ENCODE data around the gene TCFL5.

Gene TCFL5

GRCh38 chr20:62799036-62799435 is 62.6 kb downstream of the TCFL5 start:
- no peak overlapping the region for H3K4me3 ChIP-seq (ENCODE audit: low read length)

GRCh38 chr20:62797671-62798532 is 63.7 kb downstream of the TCFL5 start:
- no peaks in the 10 kb centered on the region for H3K9me2 ChIP-seq (replicated peaks; ENCODE audit: insufficient read depth, low read length)
- H3F3A ChIP-seq (ENCODE audit: insufficient read depth, low read length), result peaks cover 18% of the 10 kb centered on the region
- H2AFZ ChIP-seq (ENCODE audit: low read length), result no peak overlapping the region
- no peaks in the 10 kb centered on the region; the same call in 1 of the 2 replicates for H3K36me3 ChIP-seq (replicated peaks; ENCODE audit: insufficient read depth, low read length)
- H3K79me2 ChIP-seq (ENCODE audit: low read length), result peaks cover 10% of the 10 kb centered on the region
- DNase-seq, result no peak
- no peaks in the 10 kb centered on the region for H4K20me1 ChIP-seq (ENCODE audit: insufficient read depth, low read length)
- no peak overlapping the region for H3K4me2 ChIP-seq (ENCODE audit: low read depth, low read length)
- H3K9me3 ChIP-seq (replicated peaks; ENCODE audit: insufficient read depth, low read length), result no peaks in the 10 kb centered on the region
- no peak overlapping the region for H3K4me3 ChIP-seq (ENCODE audit: low read length)
- H3K27ac ChIP-seq (ENCODE audit: low read length), result no peak overlapping the region
- no peak overlapping the region for H3K9ac ChIP-seq (ENCODE audit: low read length)
- no peaks in the 10 kb centered on the region for H3K27me3 ChIP-seq (replicated peaks; ENCODE audit: insufficient read depth, low read length)
- TF ChIP-seq EZH2 (optimal IDR thresholded peaks at IDR 0.05; ENCODE audit: low read depth, low read length), result no peak
- TF ChIP-seq EZH2phosphoT487 (IDR thresholded peaks at IDR 0.05; ENCODE audit: low read length), result no peak
- no peak for TF ChIP-seq CTCF (IDR thresholded peaks at IDR 0.05; ENCODE audit: low read length)
- H3K4me1 ChIP-seq (ENCODE audit: low read length), result peaks cover 11% of the 10 kb centered on the region

More at GRCh38 chr20:62799036-62799435, 62.6 kb downstream of the TCFL5 start:
- H3F3A ChIP-seq (ENCODE audit: insufficient read depth, low read length), result peaks cover 18% of the 10 kb centered on the region
- peaks cover 5% of the 10 kb centered on the region; the same call in 1 of the 2 replicates for H3K4me1 ChIP-seq (ENCODE audit: low read length)
- DNase-seq, result no peak
- peaks cover 10% of the 10 kb centered on the region for H3K79me2 ChIP-seq (ENCODE audit: low read length)
- H2AFZ ChIP-seq (ENCODE audit: low read length), result no peak overlapping the region
- no peaks in the 10 kb centered on the region for H3K9me3 ChIP-seq (replicated peaks; ENCODE audit: insufficient read depth, low read length)
- no peak overlapping the region for H3K27ac ChIP-seq (ENCODE audit: low read length)
- H3K4me2 ChIP-seq (ENCODE audit: low read depth, low read length), result no peak overlapping the region
- H3K9me2 ChIP-seq (replicated peaks; ENCODE audit: insufficient read depth, low read length), result no peaks in the 10 kb centered on the region
- no peaks in the 10 kb centered on the region; the same call in 1 of the 2 replicates for H3K36me3 ChIP-seq (replicated peaks; ENCODE audit: insufficient read depth, low read length)
- H3K27me3 ChIP-seq (replicated peaks; ENCODE audit: insufficient read depth, low read length), result no peaks in the 10 kb centered on the region
- TF ChIP-seq CTCF (IDR thresholded peaks at IDR 0.05; ENCODE audit: low read length) (no peak), EZH2phosphoT487 (IDR thresholded peaks at IDR 0.05; ENCODE audit: low read length) (no peak), EZH2 (optimal IDR thresholded peaks at IDR 0.05; ENCODE audit: low read depth, low read length) (no peak)
- no peak overlapping the region for H3K9ac ChIP-seq (ENCODE audit: low read length)
- H4K20me1 ChIP-seq (ENCODE audit: insufficient read depth, low read length), result no peaks in the 10 kb centered on the region

- Histone ChIP-seq H3K4me2 (ENCODE audit: low read depth, low read length) (peak overlapping the region; percentile 64; the same call in 1 of the 2 replicates), H3K4me3 (ENCODE audit: low read length) (peak overlapping the region; percentile 60; the same call in 1 of the 2 replicates), H3K27ac (ENCODE audit: low read length) (no peak overlapping the region), H3F3A (ENCODE audit: insufficient read depth, low read length) (peaks cover 18% of the 10 kb centered on the region), H3K27me3 (replicated peaks; ENCODE audit: insufficient read depth, low read length) (no peaks in the 10 kb centered on the region), H2AFZ (ENCODE audit: low read length) (no peak overlapping the region), H3K36me3 (replicated peaks; ENCODE audit: insufficient read depth, low read length) (no peaks in the 10 kb centered on the region; the same call in 1 of the 2 replicates), H3K79me2 (ENCODE audit: low read length) (peaks cover 10% of the 10 kb centered on the region), H3K9me3 (replicated peaks; ENCODE audit: insufficient read depth, low read length) (no peaks in the 10 kb centered on the region), H3K9ac (ENCODE audit: low read length) (peak overlapping the region; percentile 68; the same call in 1 of the 2 replicates), H3K4me1 (ENCODE audit: low read length) (peaks cover 11% of the 10 kb centered on the region), H3K9me2 (replicated peaks; ENCODE audit: insufficient read depth, low read length) (no peaks in the 10 kb centered on the region), H4K20me1 (ENCODE audit: insufficient read depth, low read length) (no peaks in the 10 kb centered on the region)
- DNase-seq, result no peak
- no peak for TF ChIP-seq EZH2 (optimal IDR thresholded peaks at IDR 0.05; ENCODE audit: low read depth, low read length)
- no peak for TF ChIP-seq EZH2phosphoT487 (IDR thresholded peaks at IDR 0.05; ENCODE audit: low read length)
- TF ChIP-seq CTCF (IDR thresholded peaks at IDR 0.05; ENCODE audit: low read length), result no peak
Measured at GRCh38 chr20:62796699-62797491, 64.7 kb downstream of the TCFL5 start.
